CD4-positive, alpha-beta T cell treated with Interferon alpha-2 for 1 hour (primary cell): Measurements from ENCODE around the gene FAM219A.
A peak's percentile ranks its signal among the peaks of the same experiment; 100 is the strongest.

Experiments
- DNase-seq, 2 donors: peaks; one replicate each; pipeline ENCODE4 v3.0.0-alpha.2; 2020 to 2022

FAM219A gene, protein sequence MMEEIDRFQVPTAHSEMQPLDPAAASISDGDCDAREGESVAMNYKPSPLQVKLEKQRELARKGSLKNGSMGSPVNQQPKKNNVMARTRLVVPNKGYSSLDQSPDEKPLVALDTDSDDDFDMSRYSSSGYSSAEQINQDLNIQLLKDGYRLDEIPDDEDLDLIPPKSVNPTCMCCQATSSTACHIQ

DNA sequence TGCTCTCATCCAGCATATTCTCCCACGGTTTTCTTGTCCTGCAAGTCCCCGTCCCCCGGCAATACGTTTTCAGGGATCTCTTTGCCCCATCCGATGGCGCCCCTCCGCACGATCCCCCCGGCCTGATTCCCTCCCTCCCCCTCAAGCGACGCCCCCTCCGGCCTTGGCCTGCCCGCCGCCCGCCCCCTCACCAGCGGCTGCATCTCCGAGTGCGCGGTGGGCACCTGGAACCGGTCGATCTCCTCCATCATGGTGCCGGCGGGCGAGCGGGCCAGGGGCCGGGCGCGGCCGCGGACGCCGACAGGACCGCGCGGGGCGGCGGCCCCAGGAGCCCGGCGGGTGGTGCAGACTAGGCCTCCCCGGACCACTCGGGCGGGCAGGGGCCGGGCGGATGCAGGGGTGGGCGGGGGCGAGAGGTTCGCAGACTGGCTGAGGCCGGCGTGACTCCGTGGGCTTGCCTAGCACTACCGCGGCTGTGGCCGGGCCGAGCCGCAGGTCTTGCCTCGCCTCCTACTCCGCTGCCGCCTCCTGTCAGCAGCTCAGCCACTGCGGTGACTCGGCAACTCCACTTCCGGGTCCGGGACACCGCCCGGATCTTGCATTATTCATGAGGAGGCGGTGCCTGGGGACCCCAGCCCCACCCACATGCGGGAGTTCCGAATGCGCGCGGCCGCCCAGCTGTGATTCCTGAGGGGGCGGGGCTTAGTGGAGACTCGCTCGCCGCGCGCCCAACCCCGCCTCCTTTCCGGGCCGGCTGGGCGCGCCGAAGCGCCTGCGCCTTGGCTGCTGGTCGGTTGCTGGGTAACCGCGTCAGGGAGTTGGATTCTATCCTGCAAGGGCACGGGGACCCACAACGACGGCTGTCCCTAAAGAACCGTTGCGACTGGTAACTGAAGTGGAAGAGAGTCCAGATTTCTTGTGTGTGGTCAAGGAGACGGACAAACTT is at the start of gene FAM219A, which contains the start of gene DNAI1:
Gene FAM219A (minus strand): TSS at position 558 of the 946 bp plus-strand sequence. CDS start 307 bp downstream, at position 251.
Gene DNAI1 (plus strand): TSS at position 793 of the 946 bp plus-strand sequence. CDS start 201 bp downstream, outside the sequence.
- peak; percentile 99 for DNase-seq

DNA sequence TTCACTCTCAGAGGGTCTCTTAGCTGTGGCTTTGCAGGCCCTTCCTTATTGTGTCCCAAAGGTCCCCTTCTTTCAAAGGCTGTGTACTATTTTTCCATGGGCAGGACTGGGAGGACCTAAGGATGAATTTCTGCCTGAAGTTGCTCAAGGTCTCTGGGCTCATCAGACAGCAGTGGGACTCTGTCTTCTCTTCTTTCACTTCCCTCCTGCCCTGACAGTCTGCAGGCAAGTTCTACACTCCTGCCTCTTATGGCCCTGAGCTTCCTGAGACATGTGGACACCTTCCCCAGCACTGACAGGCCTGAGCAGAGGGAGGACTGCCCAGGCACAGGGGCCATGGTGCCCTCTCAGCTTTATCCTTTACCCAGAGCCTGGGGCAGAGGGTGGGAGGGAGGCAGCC is 49.6 kb upstream of the FAM219A start:
- DNase-seq: no peak

DNA sequence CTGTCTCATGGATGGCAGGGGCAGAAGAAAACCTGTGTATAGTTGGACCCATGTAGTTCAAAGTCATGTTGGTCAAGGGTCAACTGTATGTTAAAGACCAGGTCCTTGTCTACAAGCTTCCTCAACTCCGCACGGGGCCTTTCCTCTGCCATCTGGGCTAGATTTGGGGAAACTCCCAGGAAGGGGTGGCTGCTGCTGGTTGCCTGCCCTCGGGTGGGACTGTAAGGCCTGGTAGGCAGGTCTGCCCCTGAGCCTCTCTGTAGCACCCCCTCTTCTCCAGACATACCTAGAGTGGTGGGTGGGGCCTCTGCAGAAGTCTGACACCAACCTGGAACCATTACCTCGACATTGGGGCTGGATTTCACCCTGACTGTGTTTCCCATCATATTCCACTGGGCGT is 49.2 kb upstream of the FAM219A start:
- DNase-seq: no peak

DNA sequence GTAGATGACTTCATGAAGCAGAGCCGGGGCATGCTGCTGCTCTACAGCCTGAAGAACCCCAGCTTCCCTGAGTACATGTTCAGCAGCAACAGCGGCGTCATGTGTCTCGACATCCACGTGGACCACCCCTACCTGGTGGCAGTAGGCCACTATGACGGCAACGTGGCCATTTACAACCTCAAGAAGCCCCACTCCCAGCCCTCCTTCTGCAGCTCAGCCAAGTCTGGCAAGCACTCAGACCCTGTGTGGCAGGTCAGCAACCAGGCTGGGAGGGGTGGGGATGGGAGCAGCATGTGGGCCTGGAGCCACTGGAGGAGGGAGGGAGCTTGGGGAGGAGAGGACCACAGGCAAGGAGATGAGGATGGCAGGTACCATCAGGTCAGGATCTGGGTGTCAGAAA is 48.3 kb upstream of the FAM219A start:
- DNase-seq: no peak

DNA sequence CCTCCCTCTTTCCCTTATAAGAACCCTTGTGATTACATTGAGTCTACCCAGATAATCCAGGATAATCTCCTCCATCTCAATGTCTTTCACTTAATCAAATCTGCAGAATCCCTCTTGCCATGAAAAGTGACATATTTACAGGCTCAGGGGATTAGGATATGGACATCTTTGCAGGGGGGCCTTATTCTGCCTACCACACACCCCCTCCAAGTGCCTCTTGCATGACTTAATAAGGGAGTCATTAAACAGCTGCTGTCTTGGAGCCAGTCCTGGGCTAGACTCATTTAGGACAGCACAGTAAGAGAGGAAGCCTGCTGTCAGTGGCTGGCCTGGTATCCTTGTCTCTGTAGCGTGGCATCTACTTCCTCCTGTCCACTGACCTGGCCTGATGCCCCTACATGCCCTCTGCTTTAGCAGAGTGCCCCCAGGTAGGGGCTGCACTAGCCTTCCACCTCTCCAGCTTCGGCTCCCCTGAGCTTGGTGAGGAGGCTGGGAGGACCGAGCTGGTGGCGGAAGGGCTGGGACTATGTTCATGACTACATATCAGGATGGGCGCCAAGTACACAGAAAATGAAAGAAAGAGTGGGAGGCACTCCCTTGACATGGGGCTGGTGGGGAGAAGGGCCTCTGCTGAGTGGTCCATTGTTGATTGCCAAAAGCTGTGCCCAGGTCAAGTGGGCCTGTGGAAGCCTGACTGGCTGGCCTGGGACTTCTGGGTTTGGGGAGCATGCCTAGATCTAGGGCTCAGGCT is 47.2 kb upstream of the FAM219A start:
- no peak for DNase-seq

DNA sequence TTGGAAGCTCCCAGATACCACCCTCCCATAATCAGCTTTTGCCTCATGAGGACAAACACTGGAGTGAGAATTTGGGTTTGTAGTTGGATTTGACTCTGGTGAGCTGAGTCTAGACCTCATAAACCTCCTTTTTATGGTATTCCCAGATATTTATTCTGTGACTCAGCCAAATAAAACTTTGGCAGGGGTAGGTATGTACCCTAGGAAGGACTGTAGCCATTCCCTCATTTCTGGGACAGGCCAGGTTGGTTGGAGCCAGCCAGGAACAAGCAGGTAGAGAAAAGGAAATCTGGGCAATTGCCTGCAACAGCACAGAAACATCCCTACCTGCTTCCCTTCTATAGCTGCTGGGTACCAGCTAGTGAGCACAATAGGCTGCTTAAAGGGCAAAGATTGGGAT is 45.0 kb upstream of the FAM219A start:
- no peak for DNase-seq

DNA sequence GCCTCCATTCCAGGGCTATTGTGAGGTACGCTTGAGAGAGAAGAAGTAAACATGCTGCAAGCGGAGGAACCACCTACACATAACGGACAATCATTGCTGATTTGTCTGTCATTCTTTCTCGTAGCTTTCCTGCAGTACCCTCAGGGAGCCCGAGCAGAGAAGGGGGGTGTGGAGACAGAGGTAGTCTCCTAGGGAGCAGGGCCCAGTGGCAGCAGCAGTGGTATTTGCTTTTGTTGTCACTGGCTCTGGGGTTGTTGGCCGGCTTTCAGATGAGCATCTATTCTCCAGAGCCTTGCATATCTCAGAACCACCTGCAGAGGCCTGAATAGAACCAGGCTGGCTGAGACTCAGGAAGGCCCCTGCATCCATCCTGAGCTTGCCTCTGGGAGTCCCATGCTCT is 44.5 kb upstream of the FAM219A start:
- DNase-seq: no peak

DNA sequence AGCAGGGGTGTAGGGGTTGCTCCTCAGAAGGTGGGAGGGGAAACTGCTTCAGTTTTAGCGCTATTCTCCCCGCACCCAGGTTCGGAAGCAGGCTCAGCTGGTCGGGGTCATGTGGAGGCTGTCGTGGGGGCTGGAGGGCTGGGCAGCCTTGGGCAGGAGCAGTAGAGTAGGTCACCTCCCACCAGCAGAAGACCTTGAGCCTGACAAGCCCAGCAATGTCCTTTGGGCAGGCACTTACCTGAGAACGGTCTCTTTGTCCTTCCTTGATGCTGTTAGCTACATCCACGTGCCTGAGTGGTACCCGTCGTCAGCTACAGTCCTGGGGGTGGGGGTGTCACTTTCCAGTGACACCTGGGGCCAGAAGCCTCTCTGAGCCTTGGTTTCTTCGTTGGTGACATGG is 44.1 kb upstream of the FAM219A start:
- no peak for DNase-seq

DNA sequence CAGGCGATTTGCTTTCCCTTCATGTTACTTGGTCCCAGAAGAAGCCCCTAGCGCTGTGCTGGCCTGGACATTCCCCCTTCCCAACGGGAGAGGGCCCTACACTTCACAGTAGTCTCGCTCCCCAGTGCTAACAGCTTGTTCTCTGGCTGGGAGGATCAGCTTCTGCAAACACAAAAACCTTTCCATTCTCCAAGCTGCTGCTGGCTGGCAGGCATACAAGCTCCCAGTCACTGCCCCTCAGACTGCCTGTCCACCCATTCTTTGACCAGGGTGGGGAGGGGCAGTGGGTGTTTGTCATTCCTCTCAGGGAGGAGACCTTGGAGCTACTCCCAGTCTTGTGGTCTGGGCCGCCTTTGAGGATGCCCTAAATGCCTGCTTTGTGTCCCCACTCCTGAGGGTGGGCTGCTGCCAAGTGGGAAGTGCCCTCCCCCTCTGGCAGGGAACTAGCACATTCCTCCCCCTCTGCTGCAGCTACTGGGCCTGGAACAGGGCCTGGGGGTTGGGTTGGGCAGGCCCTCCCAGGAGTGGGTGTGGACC is 43.6 kb upstream of the FAM219A start:
- DNase-seq: no peak

DNA sequence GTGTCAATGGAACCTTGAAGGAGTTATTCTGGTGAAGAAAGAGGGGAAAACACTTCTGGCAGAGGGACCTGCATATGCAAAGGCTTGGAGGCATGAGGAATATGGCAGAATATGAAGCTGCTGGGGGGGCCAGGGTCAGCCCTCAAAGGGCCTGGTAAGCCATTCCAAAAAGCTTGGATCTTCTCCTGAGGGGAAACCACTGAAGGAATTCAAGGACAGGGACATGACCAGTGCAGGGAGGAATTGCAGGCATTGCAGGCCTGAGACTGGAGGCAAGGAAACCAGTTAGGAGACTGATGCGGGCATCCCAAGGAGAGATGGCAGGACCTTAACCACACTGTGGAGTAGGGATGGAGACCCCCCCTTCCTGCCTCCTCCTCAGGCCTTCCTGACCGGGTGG is 43.0 kb upstream of the FAM219A start:
- no peak for DNase-seq

DNA sequence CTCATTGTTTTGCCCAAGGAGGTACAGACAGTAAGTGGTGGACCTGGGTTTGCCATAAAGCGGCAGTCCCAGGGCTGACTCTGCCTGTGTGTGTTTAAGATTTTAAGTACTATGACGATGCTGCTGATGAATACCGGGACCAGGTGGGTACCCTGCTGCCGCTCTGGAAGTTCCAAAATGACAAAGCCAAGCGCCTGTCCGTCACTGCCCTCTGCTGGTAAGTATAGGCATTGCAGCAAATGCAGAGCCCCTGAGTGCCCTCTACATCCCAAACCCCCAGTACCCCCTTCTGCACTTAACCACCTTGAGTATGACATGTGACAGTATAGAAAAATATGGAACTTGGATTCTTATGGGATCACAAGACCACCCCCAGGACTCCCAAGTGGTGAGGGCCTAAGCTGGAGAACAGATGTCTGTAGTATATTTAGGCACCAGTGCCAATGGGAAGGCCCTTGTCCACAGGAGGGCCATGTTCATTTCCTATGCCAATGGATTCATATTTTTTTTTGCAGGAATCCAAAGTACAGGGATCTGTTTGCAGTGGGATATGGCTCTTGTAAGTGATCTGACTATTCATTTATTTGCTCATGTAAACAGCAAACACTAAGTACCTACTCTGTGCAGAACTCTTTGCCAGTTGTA is 42.4 kb upstream of the FAM219A start:
- DNase-seq: peak; percentile 59 to 73

DNA sequence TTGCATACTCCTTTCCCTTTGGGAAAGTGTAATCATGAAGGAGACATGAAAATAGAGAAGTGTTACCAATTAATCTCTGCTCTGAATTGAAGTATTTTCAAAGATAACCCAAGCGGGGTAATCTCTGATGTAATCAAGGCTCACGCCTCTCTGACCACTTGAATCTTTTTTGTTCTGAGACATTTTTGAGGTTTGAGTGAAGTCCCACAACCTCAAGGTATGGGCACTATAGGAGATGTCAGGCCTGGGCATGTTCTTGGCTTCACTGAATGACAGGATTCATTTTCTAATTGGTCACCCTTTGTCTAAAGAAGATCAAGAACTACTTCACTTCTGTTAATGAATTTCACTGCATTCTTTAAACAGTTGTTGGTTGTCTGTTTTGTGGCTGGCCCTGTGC is 40.7 kb upstream of the FAM219A start:
- DNase-seq: no peak

DNA sequence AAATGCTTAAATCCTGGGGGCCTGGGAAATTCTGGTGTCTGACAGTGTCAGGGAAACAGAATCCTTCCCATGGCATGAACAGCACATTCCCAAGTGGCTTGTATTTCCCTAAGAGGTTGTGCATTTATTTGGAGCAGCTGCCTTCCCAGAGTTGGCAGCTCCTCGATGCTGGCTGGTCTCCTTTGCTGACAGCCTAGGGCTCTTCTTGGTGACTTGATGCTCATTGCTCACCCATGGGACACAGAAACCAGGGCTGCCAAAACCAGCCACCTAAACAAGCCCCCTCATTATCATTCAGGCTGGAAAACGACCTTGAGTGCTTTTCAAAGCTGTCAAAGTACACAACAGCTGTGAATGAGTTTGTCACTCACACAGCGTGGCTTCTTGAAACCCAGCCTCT is 40.2 kb upstream of the FAM219A start:
- DNase-seq: no peak

DNA sequence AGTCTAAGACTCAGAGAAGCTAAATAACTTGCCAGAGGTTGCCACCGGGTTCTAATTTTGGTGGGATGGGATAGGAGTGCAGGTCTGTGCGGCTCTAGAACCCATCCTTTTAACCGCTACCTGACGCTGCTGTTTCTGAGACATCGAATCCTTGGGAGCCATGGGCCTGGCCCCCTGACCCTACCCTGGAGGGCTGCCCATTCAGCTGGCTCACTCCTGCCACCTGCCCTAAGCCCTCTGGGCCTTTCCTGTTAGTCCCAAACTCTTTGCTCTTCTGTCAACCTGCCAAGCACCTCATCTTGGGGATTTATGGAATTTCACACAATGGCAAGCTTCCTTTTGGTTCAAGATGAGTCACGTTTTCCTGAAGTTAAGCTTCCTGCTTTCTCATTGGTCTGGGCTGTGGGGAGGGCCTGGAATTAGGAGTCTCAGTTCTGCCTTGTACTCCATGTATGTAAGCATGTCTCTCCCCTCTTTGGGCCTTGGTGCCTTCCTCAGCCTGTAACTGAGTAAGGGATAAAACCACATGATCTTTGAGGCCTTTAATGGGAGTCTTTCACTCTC is 37.9 kb upstream of the FAM219A start:
- no peak for DNase-seq

DNA sequence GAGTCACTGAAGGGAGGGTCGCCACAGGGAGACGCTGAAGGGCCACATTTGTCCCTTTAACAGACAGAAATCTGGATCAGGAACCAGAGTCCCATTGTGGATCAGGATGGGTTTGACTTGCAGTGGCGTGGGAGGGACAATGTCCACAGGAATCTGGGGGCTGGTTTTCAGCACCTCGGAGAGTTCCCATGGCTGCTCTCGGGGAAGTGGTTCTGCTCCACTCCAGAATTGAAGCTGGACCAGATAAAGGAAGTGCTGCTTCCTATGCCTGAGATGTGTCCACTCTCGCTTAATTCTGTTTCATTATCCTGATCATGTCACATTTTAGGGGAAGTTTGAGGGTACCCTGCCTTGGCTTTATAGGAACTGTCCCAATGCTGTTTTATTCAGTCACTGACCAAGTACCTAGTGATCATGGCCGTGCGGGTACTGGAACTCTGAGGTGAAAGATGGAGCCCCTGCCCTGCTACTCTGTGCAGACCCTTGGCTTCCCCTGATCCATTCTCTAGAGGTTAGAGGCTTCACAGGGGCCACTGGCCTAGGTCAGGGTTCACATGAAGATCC is 35.7 kb upstream of the FAM219A start:
- peak in 1 of 2 donors; percentile 9 for DNase-seq

DNA sequence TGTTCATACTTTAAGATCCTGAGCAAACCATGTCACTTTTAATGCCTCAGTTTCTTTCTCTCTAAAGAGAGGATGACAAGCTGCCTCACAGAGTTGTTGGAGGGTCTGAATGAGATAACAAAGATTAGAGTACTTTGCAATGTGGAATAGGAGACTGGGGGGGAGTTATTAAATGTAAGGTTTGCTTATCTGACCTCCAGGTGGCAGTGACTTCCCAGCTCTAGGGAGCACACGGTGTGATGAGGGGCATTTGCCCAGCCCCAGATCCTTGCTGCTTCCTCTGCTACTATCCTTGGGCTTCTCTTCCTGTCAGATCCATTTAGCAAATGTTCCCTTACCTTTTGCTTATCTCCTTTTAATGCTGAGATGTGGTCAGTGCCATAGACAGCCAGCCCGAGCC is 33.7 kb upstream of the FAM219A start:
- no peak for DNase-seq

DNA sequence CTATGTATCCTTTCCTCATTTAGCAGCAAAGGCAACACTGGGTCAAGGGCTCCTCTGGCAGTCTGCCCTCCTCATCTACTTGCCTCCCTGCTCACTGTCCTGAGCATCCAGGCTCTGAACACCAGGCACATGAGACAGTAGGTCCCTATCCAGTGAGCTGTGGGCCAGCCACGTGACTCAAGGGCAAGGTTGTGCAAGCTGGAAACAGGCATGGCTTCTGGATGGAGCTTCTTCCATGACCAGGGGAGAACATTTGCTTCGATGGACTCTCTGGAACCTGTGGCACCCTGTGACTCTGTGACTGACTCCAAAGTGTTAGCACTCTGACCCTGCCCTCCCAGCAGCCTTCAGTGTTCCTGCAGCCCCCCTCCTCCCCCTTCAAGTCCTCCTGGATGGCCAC is 33.2 kb upstream of the FAM219A start:
- DNase-seq: no peak

DNA sequence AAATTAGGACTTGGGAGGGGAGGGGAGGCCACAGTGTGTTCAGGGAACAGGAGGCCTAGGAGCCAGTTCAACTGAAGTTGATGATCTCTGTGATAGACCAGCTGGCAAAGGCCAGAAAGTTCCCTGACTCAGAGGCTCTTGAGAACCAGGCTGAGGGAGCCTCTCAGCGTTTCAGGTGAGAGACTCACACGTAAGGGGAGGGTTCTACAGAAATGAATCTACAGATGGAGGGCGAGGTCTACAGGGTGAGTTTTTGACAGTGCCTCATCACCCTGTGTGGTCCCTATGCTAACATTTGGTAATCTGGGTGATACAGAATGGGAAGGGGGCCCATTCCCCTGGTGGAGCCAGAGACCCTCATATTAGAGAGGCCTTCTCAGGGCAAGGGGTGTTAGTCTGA is 32.4 kb upstream of the FAM219A start:
- no peak for DNase-seq

DNA sequence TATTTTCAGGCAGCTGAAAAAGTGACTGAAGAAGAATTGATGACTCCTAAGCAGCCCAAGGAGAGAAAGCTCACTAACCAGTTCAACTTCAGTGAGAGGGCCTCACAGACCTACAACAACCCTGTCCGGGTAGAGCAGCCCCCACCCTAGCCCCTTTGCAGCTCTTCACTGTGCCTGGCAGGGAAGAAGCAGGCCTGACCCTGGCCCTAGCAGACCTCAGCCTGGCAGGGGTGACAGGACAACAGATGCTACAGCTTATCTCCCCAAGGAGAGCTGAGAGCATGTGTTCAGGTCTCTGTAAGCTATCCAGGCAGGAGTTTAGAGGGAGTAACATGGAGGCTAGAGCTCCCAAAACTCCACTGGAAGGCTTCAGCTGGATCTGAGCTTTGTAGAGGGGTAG is 32.0 kb upstream of the FAM219A start:
- no peak for DNase-seq

DNA sequence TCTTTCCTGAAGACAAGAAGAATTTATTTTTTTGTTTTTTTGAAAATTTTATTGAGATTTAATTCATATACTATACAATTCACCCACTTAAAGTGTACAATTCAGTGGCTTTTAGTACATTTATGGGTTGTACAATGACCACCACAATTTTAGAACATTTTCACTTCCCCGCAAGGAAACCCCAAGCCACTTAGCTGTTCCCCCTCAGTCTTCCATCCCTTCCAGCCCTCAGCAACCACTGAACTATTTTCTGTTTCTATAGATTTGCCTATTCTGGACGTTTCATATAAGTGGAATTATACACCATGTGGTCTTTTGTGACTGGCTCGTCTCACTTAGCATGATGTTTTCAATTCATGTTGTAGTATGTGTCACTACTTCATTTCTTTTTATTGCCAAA is 28.2 kb upstream of the FAM219A start:
- no peak for DNase-seq

DNA sequence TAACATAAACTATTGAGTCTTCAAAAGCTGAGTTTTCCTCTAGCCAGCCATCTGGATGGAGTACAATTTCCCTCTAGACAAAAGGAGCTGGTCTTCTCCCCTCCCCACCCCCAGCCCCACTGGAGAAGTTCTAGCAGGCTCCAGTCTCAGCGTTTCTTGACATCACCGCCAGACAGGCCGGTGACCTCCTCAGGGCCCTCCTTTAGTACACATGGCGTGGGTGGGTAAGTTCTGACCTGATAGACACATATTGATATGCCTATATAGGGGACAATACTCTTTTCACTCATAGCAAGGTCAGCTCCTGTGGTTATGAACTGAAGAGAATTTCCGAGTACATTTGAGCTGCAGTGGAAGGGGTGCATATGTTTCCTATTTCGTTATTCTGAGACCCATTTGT is 27.5 kb upstream of the FAM219A start:
- DNase-seq: no peak

DNA sequence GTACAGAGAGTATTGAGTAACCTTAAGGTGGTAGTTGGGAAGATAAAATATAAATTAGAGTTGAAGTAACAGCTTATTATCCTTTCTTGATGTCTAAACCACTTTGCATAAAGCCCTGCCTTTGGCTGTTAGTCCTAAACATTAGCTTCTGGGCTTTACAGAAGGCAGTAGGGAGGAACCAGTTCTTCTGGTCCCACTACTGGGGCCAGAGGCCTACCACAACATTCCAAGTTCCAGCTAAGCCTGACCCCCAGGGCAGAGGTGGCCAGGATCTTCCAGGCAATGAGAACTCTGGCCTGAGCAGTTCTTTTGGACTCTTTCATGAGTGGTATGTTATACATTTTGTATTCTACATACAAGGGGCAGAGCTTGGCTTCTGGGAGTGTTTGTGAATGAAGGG is 26.3 kb upstream of the FAM219A start:
- no peak for DNase-seq
